H1 (cell line): ENCODE measurements around the gene ZGRF1. TPM values are rescaled to one million over a fixed set of nuclear protein-coding genes. Genes with fewer than 3 reads are reported as not detected.

Experiments used
- RAD21 ChIP-seq, 2 experiments: IDR thresholded peaks in 1 of 2; conservative IDR thresholded peaks in 1 of 2; 2 replicates each; pipeline ENCODE4 v1.6.1; 2011; ENCODE audit warnings: low read depth in 2 of 2, low read length in 2 of 2, improper control_type of control experiment in 1 of 2, inconsistent platforms in 1 of 2, mild to moderate bottlenecking in 1 of 2, moderate library complexity in 1 of 2
- RNF2 ChIP-seq: fragments of 200-900, 300-1000 bp; sonication (generic); IDR thresholded peaks from 2 replicates; pipeline ENCODE4 v1.7.1; 2016; ENCODE audit warnings: borderline replicate concordance, low read depth, mild to moderate bottlenecking, antibody characterized with exemption, low read length; ENCODE audit not compliant: poor library complexity, severe bottlenecking; ENCODE audit errors: missing control alignments
- TEAD4 ChIP-seq: IDR thresholded peaks from 2 replicates; pipeline ENCODE4 v1.6.1; 2012; ENCODE audit warnings: low read depth, low read length, inconsistent platforms, mixed read lengths
- polyA plus RNA-seq, 7 experiments: library from polyadenylated mRNA; depleted of rRNA in 3 of 7; stranded (reverse) in 5 of 7; unstranded in 2 of 7; fragments of >200 nt in 5 of 7; fragments of 200-250 nt in 2 of 7; gene quantifications; 1 replicate in 5 of 7; 2 replicates in 1 of 7; 4 replicates in 1 of 7; pipeline versions ENCODE4 v1.2.1 to v1.2.3, GENCODE V29; 2011 to 2013; ENCODE audit warnings: missing spikeins in 2 of 7, mixed read lengths in 2 of 7
- total RNA-seq: library from RNA; stranded (reverse); fragmentation: NEBNext Ultra II Directional; extraction: Animal tissue kit (Norgen Biotek cat#: 25700); gene quantifications from 2 replicates; pipeline ENCODE4 v1.2.1, GENCODE V29; 2021
- TF ChIP-seq, protein P1 (sequence below): fragments of 300-600 bp; sonication (generic); IDR thresholded peaks from 2 replicates; pipeline ENCODE4 v1.7.1; 2012; ENCODE audit warnings: low read length, moderate library complexity, mild to moderate bottlenecking, inconsistent platforms; ENCODE audit not compliant: insufficient replicate concordance
- TF ChIP-seq, protein P2 (sequence below), 3 experiments: IDR thresholded peaks; 1 replicate in 2 of 3; 2 replicates in 1 of 3; pipeline versions ENCODE4 v1.5.1 to v1.6.1; 2011; ENCODE audit warnings: low read length in 3 of 3, mild to moderate bottlenecking in 3 of 3, inconsistent platforms in 2 of 3, low read depth in 1 of 3, moderate library complexity in 1 of 3; ENCODE audit not compliant: insufficient read depth in 1 of 3; ENCODE audit errors: control extremely low read depth in 1 of 3

The ZGRF1 gene
- total and polyA plus RNA-seq, 2 of the 8 experiments (the other 6 are each of a cell fraction or from before 2014, with no cell fraction given), result 12.0 to 44.6 TPM

DNA sequence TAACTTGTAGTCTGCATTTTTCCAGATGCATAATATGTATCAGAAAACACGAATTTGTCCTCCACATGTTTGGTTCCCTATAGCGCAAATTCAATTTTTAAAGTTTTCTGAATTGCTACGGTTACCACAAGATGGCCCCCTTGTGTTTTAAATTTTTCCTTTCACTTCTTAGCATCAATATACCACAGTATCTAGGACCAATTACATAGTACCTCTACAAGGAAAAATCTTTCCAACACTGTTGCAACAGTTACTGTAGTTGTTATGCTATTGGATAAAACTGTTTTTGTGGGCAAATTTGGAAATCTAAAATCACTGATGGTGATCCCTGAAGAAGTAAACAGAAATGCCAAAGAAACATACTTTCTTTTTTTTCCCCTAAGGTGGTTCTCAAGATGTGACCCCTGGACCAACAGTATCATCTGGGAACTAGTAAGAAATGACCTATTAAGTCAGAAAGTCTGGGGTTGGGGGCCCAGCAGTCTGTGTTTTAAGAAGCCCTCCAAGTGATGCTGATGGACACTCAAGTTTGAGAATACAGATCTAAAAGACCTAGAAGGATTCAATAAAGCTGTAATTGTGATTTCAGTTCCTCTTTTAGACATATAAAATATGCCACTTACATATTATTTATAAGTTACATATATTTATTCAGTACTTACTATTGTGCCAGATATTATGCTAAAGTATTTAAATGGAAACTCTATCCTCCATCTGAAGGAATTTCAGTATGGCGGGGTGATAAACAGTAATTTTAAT, 3.1 kb downstream of the ZGRF1 start (continued):
- TF ChIP-seq, protein P1, sequence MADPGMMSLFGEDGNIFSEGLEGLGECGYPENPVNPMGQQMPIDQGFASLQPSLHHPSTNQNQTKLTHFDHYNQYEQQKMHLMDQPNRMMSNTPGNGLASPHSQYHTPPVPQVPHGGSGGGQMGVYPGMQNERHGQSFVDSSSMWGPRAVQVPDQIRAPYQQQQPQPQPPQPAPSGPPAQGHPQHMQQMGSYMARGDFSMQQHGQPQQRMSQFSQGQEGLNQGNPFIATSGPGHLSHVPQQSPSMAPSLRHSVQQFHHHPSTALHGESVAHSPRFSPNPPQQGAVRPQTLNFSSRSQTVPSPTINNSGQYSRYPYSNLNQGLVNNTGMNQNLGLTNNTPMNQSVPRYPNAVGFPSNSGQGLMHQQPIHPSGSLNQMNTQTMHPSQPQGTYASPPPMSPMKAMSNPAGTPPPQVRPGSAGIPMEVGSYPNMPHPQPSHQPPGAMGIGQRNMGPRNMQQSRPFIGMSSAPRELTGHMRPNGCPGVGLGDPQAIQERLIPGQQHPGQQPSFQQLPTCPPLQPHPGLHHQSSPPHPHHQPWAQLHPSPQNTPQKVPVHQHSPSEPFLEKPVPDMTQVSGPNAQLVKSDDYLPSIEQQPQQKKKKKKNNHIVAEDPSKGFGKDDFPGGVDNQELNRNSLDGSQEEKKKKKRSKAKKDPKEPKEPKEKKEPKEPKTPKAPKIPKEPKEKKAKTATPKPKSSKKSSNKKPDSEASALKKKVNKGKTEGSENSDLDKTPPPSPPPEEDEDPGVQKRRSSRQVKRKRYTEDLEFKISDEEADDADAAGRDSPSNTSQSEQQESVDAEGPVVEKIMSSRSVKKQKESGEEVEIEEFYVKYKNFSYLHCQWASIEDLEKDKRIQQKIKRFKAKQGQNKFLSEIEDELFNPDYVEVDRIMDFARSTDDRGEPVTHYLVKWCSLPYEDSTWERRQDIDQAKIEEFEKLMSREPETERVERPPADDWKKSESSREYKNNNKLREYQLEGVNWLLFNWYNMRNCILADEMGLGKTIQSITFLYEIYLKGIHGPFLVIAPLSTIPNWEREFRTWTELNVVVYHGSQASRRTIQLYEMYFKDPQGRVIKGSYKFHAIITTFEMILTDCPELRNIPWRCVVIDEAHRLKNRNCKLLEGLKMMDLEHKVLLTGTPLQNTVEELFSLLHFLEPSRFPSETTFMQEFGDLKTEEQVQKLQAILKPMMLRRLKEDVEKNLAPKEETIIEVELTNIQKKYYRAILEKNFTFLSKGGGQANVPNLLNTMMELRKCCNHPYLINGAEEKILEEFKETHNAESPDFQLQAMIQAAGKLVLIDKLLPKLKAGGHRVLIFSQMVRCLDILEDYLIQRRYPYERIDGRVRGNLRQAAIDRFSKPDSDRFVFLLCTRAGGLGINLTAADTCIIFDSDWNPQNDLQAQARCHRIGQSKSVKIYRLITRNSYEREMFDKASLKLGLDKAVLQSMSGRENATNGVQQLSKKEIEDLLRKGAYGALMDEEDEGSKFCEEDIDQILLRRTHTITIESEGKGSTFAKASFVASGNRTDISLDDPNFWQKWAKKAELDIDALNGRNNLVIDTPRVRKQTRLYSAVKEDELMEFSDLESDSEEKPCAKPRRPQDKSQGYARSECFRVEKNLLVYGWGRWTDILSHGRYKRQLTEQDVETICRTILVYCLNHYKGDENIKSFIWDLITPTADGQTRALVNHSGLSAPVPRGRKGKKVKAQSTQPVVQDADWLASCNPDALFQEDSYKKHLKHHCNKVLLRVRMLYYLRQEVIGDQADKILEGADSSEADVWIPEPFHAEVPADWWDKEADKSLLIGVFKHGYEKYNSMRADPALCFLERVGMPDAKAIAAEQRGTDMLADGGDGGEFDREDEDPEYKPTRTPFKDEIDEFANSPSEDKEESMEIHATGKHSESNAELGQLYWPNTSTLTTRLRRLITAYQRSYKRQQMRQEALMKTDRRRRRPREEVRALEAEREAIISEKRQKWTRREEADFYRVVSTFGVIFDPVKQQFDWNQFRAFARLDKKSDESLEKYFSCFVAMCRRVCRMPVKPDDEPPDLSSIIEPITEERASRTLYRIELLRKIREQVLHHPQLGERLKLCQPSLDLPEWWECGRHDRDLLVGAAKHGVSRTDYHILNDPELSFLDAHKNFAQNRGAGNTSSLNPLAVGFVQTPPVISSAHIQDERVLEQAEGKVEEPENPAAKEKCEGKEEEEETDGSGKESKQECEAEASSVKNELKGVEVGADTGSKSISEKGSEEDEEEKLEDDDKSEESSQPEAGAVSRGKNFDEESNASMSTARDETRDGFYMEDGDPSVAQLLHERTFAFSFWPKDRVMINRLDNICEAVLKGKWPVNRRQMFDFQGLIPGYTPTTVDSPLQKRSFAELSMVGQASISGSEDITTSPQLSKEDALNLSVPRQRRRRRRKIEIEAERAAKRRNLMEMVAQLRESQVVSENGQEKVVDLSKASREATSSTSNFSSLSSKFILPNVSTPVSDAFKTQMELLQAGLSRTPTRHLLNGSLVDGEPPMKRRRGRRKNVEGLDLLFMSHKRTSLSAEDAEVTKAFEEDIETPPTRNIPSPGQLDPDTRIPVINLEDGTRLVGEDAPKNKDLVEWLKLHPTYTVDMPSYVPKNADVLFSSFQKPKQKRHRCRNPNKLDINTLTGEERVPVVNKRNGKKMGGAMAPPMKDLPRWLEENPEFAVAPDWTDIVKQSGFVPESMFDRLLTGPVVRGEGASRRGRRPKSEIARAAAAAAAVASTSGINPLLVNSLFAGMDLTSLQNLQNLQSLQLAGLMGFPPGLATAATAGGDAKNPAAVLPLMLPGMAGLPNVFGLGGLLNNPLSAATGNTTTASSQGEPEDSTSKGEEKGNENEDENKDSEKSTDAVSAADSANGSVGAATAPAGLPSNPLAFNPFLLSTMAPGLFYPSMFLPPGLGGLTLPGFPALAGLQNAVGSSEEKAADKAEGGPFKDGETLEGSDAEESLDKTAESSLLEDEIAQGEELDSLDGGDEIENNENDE, result peak; percentile 67
- TF ChIP-seq RAD21 (IDR thresholded peaks at IDR 0.05 in 1 of 2, conservative IDR thresholded peaks at IDR 0.05 in 1 of 2; ENCODE audit: low read depth in 2 of 2, low read length in 2 of 2) (peak; percentile 72), TEAD4 (no peak), RNF2 (no peak)
- TF ChIP-seq, protein P2, sequence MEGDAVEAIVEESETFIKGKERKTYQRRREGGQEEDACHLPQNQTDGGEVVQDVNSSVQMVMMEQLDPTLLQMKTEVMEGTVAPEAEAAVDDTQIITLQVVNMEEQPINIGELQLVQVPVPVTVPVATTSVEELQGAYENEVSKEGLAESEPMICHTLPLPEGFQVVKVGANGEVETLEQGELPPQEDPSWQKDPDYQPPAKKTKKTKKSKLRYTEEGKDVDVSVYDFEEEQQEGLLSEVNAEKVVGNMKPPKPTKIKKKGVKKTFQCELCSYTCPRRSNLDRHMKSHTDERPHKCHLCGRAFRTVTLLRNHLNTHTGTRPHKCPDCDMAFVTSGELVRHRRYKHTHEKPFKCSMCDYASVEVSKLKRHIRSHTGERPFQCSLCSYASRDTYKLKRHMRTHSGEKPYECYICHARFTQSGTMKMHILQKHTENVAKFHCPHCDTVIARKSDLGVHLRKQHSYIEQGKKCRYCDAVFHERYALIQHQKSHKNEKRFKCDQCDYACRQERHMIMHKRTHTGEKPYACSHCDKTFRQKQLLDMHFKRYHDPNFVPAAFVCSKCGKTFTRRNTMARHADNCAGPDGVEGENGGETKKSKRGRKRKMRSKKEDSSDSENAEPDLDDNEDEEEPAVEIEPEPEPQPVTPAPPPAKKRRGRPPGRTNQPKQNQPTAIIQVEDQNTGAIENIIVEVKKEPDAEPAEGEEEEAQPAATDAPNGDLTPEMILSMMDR (IDR thresholded peaks at IDR 0.05; ENCODE audit: control extremely low read depth in 1 of 3, insufficient read depth in 1 of 3, low read depth in 1 of 3, low read length in 3 of 3), result peak in 2 of 3 experiments; percentile 41 to 54; a peak in 2 of 4 replicates
- TF ChIP-seq, all 59 proteins: peak for 3
